NT2/D1 (cell line): ENCODE measurements around the gene SMR3B.

Source experiments
- SUZ12 ChIP-seq: IDR thresholded peaks from 2 replicates; pipeline ENCODE4 v1.6.1; 2011; ENCODE audit not compliant: insufficient read length, insufficient read depth; ENCODE audit errors: extremely low read depth
- YY1 ChIP-seq: IDR thresholded peaks from 2 replicates; pipeline ENCODE4 v1.6.1; 2011; ENCODE audit not compliant: insufficient read length, insufficient read depth

DNA sequence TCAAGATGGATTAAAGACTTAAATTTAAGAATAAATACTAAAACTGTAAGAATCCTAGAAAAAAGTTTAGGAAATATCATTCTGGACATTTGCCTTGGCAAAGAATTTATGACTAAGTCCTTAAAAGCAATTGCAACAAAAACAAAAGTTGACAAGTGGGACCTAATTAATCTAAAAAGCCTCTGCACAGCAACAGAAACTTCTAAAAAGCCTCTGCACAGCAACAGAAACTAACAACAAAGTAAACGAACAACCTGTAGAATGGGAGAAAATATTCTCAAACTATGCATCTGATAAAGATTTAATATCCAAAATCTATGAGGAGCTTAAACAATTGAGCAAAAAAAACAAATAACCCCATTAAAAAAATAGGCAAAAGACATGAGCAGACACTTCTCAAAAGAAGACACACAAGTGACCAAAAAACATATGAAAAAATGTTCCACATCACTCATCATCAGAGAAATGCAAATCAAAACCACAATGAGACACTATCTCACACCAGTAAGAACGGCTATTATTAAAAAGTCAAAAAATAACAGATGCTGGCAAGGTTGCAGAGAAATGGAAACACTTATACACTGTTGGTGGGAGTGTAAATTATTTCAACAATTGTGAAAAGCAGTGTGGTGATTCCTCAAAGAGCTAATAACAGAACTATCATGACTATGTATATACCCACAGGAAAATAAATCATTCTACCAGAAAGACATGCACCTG, 9.3 kb downstream of the SMR3B start:
- TF ChIP-seq YY1 (no peak), SUZ12 (no peak)
